Mucosa of rectum (tissue), 2 donors: ENCODE data around the gene PTPN14.

Experiments
- H3K27ac ChIP-seq, 2 donors: one replicate each; pipeline ENCODE4 v1.7.0; 2013; ENCODE audit warnings: inconsistent platforms in 2 of 2, low read depth in 2 of 2, low read length in 2 of 2
- H3K27me3 ChIP-seq, 2 donors: one replicate each; pipeline ENCODE4 v1.7.0; 2013; ENCODE audit warnings: low read length in 2 of 2; ENCODE audit not compliant: control insufficient read depth in 2 of 2, insufficient read depth in 2 of 2
- H3K36me3 ChIP-seq, 2 donors: one replicate each; pipeline ENCODE4 v1.7.0; 2013; ENCODE audit warnings: low read length in 2 of 2; ENCODE audit not compliant: control insufficient read depth in 2 of 2, insufficient read depth in 2 of 2
- H3K4me1 ChIP-seq, 2 donors: one replicate each; pipeline ENCODE4 v1.7.0; 2013; ENCODE audit warnings: low read length in 2 of 2, mild to moderate bottlenecking in 1 of 2; ENCODE audit not compliant: control insufficient read depth in 2 of 2, insufficient read depth in 2 of 2
- H3K4me3 ChIP-seq, 2 donors: one replicate each; pipeline ENCODE4 v1.7.0; 2013; ENCODE audit warnings: low read length in 2 of 2
- H3K9ac ChIP-seq, 2 donors: one replicate each; pipeline ENCODE4 v1.7.0; 2013; ENCODE audit warnings: low read length in 2 of 2, low read depth in 1 of 2, mild to moderate bottlenecking in 1 of 2
- H3K9me3 ChIP-seq, 2 donors: one replicate each; pipeline ENCODE4 v1.7.0; 2013; ENCODE audit warnings: low read length in 2 of 2; ENCODE audit not compliant: control insufficient read depth in 2 of 2
- donor health status: healthy.
- donor health status: Normal muscosa, but diverticular disease.

Gene PTPN14

DNA sequence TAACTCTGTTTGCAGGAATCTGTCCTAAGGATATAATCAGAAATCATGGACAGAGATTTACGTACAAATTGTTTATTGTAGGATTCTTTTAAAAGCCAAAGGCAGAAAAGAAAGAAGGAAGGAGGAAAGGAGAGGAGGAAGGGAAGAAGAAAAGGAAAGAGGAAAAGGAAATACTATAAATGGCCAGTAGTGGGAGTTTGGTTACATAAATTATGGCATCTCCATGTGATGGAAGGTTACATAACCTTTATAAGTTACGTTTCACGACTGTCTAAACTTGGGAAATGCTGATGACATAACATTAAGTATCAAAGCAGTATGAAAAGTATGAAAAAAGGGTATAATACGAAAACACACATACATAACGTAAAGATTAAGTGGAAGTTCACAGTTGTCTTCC is 231.5 kb downstream of the PTPN14 start:
- Histone ChIP-seq H3K9me3 (no peaks in the 10 kb centered on the region), H3K4me3 (no peak overlapping the region), H3K36me3 (peaks cover 8 to 14% of the 10 kb centered on the region in 2 donors), H3K27me3 (no peaks in the 10 kb centered on the region), H3K4me1 (no peaks in the 10 kb centered on the region), H3K9ac (no peak overlapping the region), H3K27ac (no peak overlapping the region)

DNA sequence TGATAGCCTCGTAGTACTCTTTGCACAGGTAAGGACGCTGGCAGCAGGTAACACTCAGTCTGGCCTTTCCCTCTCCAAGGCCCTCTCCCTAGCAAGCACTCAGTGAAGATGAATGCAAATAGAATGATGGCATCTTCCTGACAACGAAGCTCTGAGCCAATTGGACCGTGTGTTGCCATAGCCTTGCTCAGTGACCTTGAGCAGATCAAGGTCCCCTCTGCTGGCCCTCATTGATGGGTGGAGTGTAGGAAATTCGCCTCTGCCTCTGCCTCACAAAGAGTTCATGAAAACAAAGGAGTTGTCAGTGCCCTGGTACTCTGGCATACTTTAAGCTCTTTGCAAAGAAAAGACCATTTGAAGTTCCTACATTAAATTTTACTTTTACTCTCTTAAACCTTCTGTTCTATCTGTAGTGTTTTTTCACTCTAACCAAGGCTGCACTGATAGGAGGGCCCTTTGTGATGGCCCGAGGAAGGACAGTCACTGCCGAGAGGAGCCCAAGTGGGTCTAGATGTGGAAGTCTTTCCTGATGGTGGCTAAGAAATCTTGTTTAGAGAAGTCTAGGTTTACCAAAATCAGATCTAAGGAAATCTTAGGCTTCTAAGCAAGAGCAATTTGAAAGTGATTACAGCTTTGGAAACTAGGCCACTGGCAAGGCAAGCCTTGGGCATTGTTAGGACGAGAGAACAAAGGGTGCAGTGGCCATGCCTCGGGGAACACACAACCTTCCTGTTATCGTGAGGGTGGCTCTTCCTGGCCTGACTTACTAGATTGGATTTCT is 232.3 kb downstream of the PTPN14 start:
- Histone ChIP-seq H3K4me1 (no peaks in the 10 kb centered on the region), H3K27me3 (no peaks in the 10 kb centered on the region), H3K27ac (no peak overlapping the region), H3K9ac (no peak overlapping the region), H3K4me3 (no peak overlapping the region), H3K9me3 (no peaks in the 10 kb centered on the region), H3K36me3 (peaks cover 8 to 14% of the 10 kb centered on the region in 2 donors)

DNA sequence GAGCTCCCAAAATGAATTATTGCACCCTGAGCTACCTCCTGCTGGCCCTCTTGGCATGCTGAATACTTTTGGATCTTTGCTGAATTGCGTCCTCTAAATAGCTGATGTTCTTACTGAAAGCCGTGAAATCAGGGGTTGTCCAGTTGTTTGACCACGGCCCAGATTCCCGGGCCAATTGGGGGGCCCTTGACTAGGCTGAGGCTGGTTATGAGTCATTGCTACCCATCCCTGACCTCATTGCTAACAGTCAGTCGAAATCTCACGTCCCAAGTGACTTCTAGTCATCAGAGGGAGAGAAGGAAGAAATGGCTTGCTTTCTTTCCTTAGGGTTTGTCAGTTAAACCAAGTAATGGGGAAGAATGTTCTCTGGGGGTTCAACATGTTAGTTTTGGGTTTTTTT is 233.0 kb downstream of the PTPN14 start:
- Histone ChIP-seq H3K4me3 (no peak overlapping the region), H3K27me3 (no peaks in the 10 kb centered on the region), H3K9ac (no peak overlapping the region), H3K9me3 (no peaks in the 10 kb centered on the region), H3K4me1 (no peaks in the 10 kb centered on the region), H3K27ac (no peak overlapping the region), H3K36me3 (peaks cover 8 to 14% of the 10 kb centered on the region in 2 donors)

DNA sequence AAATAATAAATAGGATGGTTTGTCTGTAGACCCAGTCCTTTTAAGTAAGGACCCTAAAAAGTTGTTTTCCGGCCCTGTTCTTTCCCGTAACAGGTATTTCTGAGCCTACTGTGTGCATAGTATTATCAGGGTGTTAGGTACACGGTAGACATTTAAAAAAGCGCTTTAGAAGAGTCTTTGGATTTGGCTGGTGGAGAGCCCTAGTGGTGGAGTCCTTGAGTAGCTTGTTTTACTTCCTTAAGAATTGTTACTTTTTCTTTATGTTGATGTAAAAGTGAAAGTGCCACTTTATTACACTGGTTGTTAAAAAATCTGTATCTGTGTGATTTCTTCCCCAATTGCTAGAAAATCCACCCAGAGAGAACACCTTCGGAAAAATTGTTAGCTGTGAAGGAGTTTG is 233.7 kb downstream of the PTPN14 start:
- Histone ChIP-seq H3K27ac (no peak overlapping the region), H3K4me1 (no peaks in the 10 kb centered on the region), H3K9ac (no peak overlapping the region), H3K9me3 (no peaks in the 10 kb centered on the region), H3K27me3 (no peaks in the 10 kb centered on the region), H3K4me3 (no peak overlapping the region), H3K36me3 (peaks cover 8 to 12% of the 10 kb centered on the region in 2 donors)

DNA sequence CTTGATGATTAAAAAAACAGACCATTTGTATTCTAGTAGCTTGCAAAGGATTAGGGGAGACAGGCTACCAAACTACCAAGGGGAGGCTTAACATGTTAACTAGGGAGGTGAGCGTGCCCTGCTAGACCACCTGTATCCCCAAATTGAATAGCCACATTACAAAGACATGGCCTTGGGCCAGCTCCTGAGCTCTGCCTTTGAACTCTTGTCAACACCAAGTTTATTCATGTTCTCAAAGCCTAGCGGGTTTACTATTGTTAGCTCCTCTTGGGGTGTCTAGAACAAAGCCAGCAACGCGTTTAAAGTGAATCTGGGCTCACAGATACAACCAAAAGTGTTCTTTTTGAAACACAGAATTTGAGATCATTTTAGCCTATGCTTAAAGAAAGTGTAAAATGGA is 234.1 kb downstream of the PTPN14 start:
- no peaks in the 10 kb centered on the region for H3K27me3 ChIP-seq
- no peaks in the 10 kb centered on the region for H3K4me1 ChIP-seq
- H3K27ac ChIP-seq, result no peak overlapping the region
- peaks cover 8 to 10% of the 10 kb centered on the region in 2 donors for H3K36me3 ChIP-seq
- H3K9me3 ChIP-seq, result no peaks in the 10 kb centered on the region
- no peak overlapping the region for H3K9ac ChIP-seq
- no peak overlapping the region for H3K4me3 ChIP-seq

DNA sequence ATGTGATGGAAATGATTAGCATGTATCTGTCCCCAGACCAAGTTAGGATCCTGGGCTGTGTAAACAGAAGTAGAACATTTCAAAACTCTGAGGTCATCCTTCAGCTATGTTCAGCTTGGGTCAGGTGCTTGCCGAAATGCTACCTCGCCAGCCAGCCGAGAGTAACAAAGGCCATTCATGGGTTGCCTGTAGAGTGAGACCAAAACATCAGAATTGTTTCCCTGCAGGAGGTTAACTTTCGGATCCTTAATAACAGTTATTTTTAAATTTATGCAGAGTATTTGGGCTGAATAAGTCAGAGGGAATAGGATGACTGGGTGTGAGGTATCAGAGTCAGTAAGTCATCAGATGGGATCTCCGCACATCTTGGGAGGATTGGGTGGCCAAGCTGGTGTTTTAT is 234.8 kb downstream of the PTPN14 start:
- H3K36me3 ChIP-seq, result peaks cover 8 to 10% of the 10 kb centered on the region in 2 donors
- no peaks in the 10 kb centered on the region for H3K9me3 ChIP-seq
- no peak overlapping the region for H3K9ac ChIP-seq
- no peak overlapping the region for H3K27ac ChIP-seq
- no peaks in the 10 kb centered on the region for H3K4me1 ChIP-seq
- no peak overlapping the region for H3K4me3 ChIP-seq
- no peaks in the 10 kb centered on the region for H3K27me3 ChIP-seq

DNA sequence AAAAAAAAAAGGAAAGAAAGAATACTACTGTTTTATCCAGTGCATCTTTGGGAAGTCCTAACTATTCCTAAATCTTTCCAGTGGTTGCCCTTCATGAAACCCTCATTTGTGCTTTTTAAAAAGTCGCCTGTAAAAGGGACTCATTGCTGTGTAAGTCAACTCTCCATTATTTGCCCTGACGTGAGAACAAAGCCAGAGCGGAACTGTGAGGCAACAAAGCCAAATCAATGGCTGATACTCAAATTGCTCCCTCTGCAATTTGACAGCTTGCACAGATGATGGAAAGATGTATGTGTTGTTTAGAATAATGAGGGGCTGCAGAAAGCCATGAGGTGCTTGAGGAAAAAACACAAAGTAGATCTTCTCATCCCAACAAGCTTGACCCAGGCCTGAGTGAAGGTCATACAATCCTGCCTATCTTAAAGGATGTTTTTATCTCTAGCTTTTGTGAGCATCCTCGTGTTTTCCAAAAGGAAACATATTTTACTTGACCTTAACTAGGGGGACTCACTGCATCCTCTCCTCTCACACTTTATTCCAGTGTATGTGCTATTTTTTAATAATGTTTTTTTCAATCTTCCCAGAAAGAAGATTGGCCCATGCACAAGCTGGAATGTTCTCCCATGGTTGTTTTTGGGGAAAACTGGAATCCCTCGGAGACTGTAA is 237.1 kb downstream of the PTPN14 start:
- no peaks in the 10 kb centered on the region for H3K9me3 ChIP-seq
- H3K27me3 ChIP-seq, result no peaks in the 10 kb centered on the region
- H3K9ac ChIP-seq, result no peak overlapping the region
- no peak overlapping the region for H3K4me3 ChIP-seq
- H3K27ac ChIP-seq, result no peak overlapping the region
- H3K4me1 ChIP-seq, result no peaks in the 10 kb centered on the region
- peaks cover 6 to 10% of the 10 kb centered on the region in 2 donors for H3K36me3 ChIP-seq

DNA sequence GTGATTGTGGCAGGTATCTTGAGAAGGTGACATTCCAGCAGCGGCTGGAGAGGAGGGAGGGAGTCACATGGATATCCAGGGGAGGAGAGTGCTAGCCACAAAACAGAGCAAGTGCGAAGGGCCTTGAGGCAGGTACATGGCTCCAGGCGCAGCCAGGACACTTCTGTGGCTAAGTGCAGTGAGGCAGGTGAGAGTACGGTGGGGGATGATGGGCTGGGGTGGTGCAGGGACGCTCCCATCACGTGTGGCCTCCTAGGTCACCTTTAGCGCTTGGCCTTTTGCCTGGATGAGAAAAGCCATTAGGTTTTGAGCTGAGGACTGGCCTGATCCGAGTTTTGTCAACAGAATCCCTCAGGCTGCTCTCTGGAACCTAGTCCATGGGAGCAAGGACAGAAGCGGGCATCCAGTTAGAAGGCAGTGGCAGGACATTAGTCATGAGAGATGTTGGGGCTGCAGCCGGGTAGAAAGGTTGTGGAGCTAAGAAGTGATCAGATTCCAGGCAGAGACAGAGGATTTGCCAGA is 238.8 kb downstream of the PTPN14 start:
- H3K9me3 ChIP-seq, result no peaks in the 10 kb centered on the region
- H3K4me1 ChIP-seq, result no peaks in the 10 kb centered on the region
- peaks cover 0 to 5% of the 10 kb centered on the region in 2 donors for H3K36me3 ChIP-seq
- H3K27me3 ChIP-seq, result no peaks in the 10 kb centered on the region
- no peak overlapping the region for H3K27ac ChIP-seq
- H3K9ac ChIP-seq, result no peak overlapping the region
- H3K4me3 ChIP-seq, result no peak overlapping the region

DNA sequence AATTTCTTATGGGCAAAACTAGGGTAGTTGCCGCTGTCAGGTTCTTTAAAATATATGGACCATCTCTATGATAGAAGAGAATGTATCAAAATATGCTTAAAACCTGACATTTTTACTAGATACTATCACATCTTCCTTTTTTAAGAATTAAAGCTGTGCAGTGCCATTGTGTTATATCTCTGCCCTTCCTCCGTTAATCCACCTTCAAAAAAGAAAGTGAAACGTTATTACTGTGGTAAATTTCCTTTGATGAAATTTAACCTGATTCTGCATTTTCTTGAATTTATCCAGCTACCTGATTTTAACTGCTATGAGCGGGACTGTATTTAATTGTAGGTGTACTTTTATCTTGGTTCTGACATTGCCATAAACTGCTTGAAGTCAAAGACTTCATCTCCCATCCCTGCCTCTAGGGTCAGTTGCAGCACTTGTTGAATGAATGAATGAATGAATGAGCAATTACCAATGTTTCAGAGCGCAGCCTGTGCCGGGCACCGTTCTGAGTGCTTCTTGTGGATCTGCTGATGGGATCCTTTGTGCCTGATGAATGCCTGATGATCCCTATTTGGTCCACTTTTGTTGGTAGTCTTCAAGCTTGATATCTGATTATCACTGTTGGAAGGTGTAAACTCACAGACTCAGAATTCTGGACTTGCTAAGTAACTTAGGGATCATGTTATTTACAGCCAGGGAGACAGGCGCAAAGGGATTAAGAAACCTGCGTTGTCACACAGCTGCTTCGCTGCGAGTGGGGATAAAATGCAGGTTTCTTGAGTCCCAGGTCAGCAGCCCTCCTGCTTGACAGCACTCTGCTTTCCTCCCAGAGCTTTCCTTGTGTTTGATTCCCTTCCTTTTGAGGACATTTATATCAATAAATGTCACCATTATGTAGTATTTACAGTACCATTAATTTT is 240.4 kb downstream of the PTPN14 start:
- Histone ChIP-seq H3K27ac (no peak overlapping the region), H3K4me1 (no peaks in the 10 kb centered on the region), H3K36me3 (peaks cover 0 to 5% of the 10 kb centered on the region in 2 donors), H3K9ac (no peak overlapping the region), H3K27me3 (no peaks in the 10 kb centered on the region), H3K9me3 (no peaks in the 10 kb centered on the region), H3K4me3 (no peak overlapping the region)
